Neural cell (in vitro differentiated cells): ENCODE measurements around the gene LZTR1. TPM values are rescaled to one million over a fixed set of nuclear protein-coding genes. Genes with fewer than 3 reads are reported as not detected.

Source experiments
- H2AFZ ChIP-seq: fragments of 200-600, 300-800 bp; sonication (generic), shearing (Covaris generic); 2 replicates; pipeline ENCODE4 v1.6.0; 2014; ENCODE audit warnings: low read depth, mild to moderate bottlenecking, antibody characterized with exemption, low read length, moderate library complexity
- H3F3A ChIP-seq: fragments of 200-600 bp; shearing (Covaris generic); 2 replicates; pipeline ENCODE4 v1.6.1; 2016; ENCODE audit warnings: mild to moderate bottlenecking, moderate library complexity, mixed read lengths, antibody characterized with exemption, low read length; ENCODE audit not compliant: insufficient read depth, poor library complexity, severe bottlenecking
- H3K27ac ChIP-seq: fragments of 200-600, 300-800 bp; sonication (generic), shearing (Covaris generic); 2 replicates; pipeline ENCODE4 v1.5.1; 2014; ENCODE audit warnings: mild to moderate bottlenecking, low read length, moderate library complexity
- H3K27me3 ChIP-seq: fragments of 300-800, 200-600 bp; sonication (generic), shearing (Covaris generic); 2 replicates; pipeline ENCODE4 v1.6.0; 2014; ENCODE audit warnings: mild to moderate bottlenecking, low read depth, low read length, moderate library complexity; ENCODE audit not compliant: insufficient read depth
- H3K36me3 ChIP-seq: fragments of 300-800, 200-600 bp; sonication (generic), shearing (Covaris generic); 2 replicates; pipeline ENCODE4 v1.5.1; 2014; ENCODE audit warnings: mild to moderate bottlenecking, antibody characterized with exemption, low read length, moderate library complexity; ENCODE audit not compliant: insufficient read depth
- H3K4me2 ChIP-seq: fragments of 300-800, 200-600 bp; sonication (generic), shearing (Covaris generic); 2 replicates; pipeline ENCODE4 v1.6.0; 2014; ENCODE audit warnings: mild to moderate bottlenecking, low read length
- H3K4me3 ChIP-seq: fragments of 300-800, 200-600 bp; sonication (generic), shearing (Covaris generic); 2 replicates; pipeline ENCODE4 v1.5.1; 2014; ENCODE audit warnings: mild to moderate bottlenecking, low read length, moderate library complexity
- H3K79me2 ChIP-seq: fragments of 200-600 bp; shearing (Covaris generic); replicated peaks from 2 replicates; pipeline ENCODE4 v1.6.0; 2014; ENCODE audit warnings: mild to moderate bottlenecking, low read length, moderate library complexity; ENCODE audit not compliant: insufficient read depth
- H3K9ac ChIP-seq: fragments of 300-800, 200-600 bp; sonication (generic), shearing (Covaris generic); 2 replicates; pipeline ENCODE4 v1.6.1; 2016; ENCODE audit warnings: mild to moderate bottlenecking, low read length, mixed read lengths
- H3K9me2 ChIP-seq: fragments of 200-600 bp; shearing (Covaris generic); 2 replicates; pipeline ENCODE4 v1.6.1; 2016; ENCODE audit warnings: mild to moderate bottlenecking, low read length, mixed read lengths; ENCODE audit not compliant: insufficient read depth
- H3K9me3 ChIP-seq: fragments of 200-600, 300-800 bp; sonication (generic), shearing (Covaris generic); 2 replicates; pipeline ENCODE4 v1.6.1; 2016; ENCODE audit warnings: mild to moderate bottlenecking, mixed run types, low read length, moderate library complexity, mixed read lengths
- H4K20me1 ChIP-seq: fragments of 200-600 bp; shearing (Covaris generic); 2 replicates; pipeline ENCODE4 v1.6.1; 2016; ENCODE audit warnings: mild to moderate bottlenecking, mixed run types; ENCODE audit not compliant: insufficient read depth
- EP300 ChIP-seq: fragments of 450-650 bp; conservative IDR thresholded peaks from 2 replicates; pipeline ENCODE4 v1.6.1; 2014; ENCODE audit warnings: antibody characterized with exemption, mild to moderate bottlenecking, moderate library complexity; ENCODE audit not compliant: poor library complexity, severe bottlenecking
- EZH2 ChIP-seq: fragments of 200-600, 300-800 bp; shearing (Covaris generic), sonication (generic); IDR thresholded peaks from 2 replicates; pipeline ENCODE4 v1.6.1; 2014; ENCODE audit warnings: antibody characterized with exemption, low read length, borderline replicate concordance, mild to moderate bottlenecking; ENCODE audit not compliant: insufficient read depth, poor library complexity, severe bottlenecking
- MXI1 ChIP-seq: fragments of 450-650 bp; conservative IDR thresholded peaks from 2 replicates; pipeline ENCODE4 v1.6.1; 2014; ENCODE audit warnings: antibody characterized with exemption, mild to moderate bottlenecking; ENCODE audit not compliant: poor library complexity, severe bottlenecking
- POLR2AphosphoS5 ChIP-seq: IDR thresholded peaks from 2 replicates; pipeline ENCODE4 v1.6.1; 2012
- RAD21 ChIP-seq: fragments of 450-650 bp; conservative IDR thresholded peaks from 2 replicates; pipeline ENCODE4 v1.6.1; 2014; ENCODE audit warnings: antibody characterized with exemption, mild to moderate bottlenecking, moderate library complexity
- SMC3 ChIP-seq: fragments of 450-650 bp; conservative IDR thresholded peaks from 2 replicates; pipeline ENCODE4 v1.6.1; 2014; ENCODE audit warnings: antibody characterized with exemption, mild to moderate bottlenecking, moderate library complexity; ENCODE audit not compliant: poor library complexity
- TAF1 ChIP-seq: IDR thresholded peaks from 2 replicates; pipeline ENCODE4 v1.6.1; 2012; ENCODE audit warnings: low read depth
- polyA plus RNA-seq: library from polyadenylated mRNA; depleted of rRNA; stranded (reverse); fragments of >200 nt; gene quantifications from 2 replicates; pipeline ENCODE4 v1.2.3, GENCODE V29; 2014
- TF ChIP-seq, protein P1 (sequence below): IDR thresholded peaks from 2 replicates; pipeline ENCODE4 v1.6.1; 2012; ENCODE audit warnings: borderline replicate concordance
- TF ChIP-seq, protein P2 (sequence below): fragments of 450-650 bp; IDR thresholded peaks from 2 replicates; pipeline ENCODE4 v1.5.1; 2014; ENCODE audit warnings: antibody characterized with exemption, mild to moderate bottlenecking, moderate library complexity; ENCODE audit not compliant: poor library complexity, severe bottlenecking

The LZTR1 gene
- polyA plus RNA-seq, 1 donor from 2014 or later = 114 TPM

DNA sequence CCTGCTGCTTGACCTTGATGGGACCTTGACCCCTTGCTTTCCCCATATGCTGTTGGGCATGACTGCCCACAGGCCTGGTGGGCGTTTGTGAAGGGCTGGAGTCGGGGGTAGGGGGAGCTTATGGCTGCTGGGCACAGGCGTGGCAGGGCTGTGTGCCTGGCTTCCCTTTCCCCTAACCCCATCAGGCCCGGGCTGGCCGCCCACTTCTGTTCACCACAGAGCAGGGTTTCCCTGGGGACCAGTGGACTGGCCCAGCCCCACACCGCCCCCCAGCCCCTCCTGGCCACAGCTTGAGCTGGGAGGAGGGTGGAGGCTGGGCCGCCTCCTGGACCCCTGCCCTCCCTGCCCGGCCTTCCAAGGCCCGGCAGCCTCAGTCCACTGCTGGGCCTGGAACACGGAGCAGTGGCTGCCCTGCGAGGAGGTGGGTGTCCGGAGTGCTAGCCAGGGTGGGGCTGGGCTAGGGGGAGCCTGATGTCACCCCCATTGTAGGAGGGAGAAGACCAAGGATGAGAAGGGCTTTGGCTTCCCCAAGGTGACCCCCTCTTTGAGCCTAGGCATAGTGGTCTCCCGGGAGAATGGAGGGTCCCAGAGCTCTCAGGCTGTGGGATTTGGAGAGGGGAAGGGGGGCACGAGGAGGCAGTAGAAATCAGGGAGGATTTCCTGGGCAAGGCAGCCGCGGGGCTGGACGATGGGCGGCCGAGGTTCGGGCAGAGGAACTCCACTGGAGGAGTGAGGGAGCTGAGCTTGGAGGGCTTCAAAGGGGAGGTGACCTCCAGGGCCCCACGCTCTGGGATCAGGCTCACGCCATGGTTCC lies 15.0 kb upstream of the LZTR1 start, which contains the start of gene AIFM3:
Gene AIFM3 (plus strand): TSS at position 373 of the 814 bp plus-strand sequence. CDS start 690 bp downstream, outside the sequence.
- no peak for TF ChIP-seq MXI1
- no peak for TF ChIP-seq EP300
- no peaks in the 10 kb centered on the region for H3F3A ChIP-seq
- H4K20me1 ChIP-seq = no peaks in the 10 kb centered on the region
- H3K36me3 ChIP-seq = no peaks in the 10 kb centered on the region
- no peak within 1 kb of the TSS for H3K4me2 ChIP-seq
- no peaks in the 10 kb centered on the region for H3K9me3 ChIP-seq
- no peaks in the 10 kb centered on the region for H3K9me2 ChIP-seq
- no peak within 1 kb of the TSS for H2AFZ ChIP-seq
- no peak within 1 kb of the TSS for H3K9ac ChIP-seq
- no peak within 1 kb of the TSS for H3K27ac ChIP-seq
- H3K4me3 ChIP-seq = no peak within 1 kb of the TSS
- no peaks in the 10 kb centered on the region for H3K79me2 ChIP-seq
- peaks cover 20% of the 10 kb centered on the region for H3K27me3 ChIP-seq

- no peak overlapping the region for H3K4me2 ChIP-seq
- no peak overlapping the region for H3K4me3 ChIP-seq
- H2AFZ ChIP-seq = no peak overlapping the region
- no peaks in the 10 kb centered on the region for H3F3A ChIP-seq
- H3K9ac ChIP-seq = no peak overlapping the region
- H3K36me3 ChIP-seq = no peaks in the 10 kb centered on the region
- TF ChIP-seq EZH2 (no peak), TAF1 (no peak), SMC3 (no peak), MXI1 (no peak), POLR2AphosphoS5 (no peak), RAD21 (no peak), EP300 (no peak)
- TF ChIP-seq, protein P1, sequence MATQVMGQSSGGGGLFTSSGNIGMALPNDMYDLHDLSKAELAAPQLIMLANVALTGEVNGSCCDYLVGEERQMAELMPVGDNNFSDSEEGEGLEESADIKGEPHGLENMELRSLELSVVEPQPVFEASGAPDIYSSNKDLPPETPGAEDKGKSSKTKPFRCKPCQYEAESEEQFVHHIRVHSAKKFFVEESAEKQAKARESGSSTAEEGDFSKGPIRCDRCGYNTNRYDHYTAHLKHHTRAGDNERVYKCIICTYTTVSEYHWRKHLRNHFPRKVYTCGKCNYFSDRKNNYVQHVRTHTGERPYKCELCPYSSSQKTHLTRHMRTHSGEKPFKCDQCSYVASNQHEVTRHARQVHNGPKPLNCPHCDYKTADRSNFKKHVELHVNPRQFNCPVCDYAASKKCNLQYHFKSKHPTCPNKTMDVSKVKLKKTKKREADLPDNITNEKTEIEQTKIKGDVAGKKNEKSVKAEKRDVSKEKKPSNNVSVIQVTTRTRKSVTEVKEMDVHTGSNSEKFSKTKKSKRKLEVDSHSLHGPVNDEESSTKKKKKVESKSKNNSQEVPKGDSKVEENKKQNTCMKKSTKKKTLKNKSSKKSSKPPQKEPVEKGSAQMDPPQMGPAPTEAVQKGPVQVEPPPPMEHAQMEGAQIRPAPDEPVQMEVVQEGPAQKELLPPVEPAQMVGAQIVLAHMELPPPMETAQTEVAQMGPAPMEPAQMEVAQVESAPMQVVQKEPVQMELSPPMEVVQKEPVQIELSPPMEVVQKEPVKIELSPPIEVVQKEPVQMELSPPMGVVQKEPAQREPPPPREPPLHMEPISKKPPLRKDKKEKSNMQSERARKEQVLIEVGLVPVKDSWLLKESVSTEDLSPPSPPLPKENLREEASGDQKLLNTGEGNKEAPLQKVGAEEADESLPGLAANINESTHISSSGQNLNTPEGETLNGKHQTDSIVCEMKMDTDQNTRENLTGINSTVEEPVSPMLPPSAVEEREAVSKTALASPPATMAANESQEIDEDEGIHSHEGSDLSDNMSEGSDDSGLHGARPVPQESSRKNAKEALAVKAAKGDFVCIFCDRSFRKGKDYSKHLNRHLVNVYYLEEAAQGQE = no peak
- TF ChIP-seq, protein P2, sequence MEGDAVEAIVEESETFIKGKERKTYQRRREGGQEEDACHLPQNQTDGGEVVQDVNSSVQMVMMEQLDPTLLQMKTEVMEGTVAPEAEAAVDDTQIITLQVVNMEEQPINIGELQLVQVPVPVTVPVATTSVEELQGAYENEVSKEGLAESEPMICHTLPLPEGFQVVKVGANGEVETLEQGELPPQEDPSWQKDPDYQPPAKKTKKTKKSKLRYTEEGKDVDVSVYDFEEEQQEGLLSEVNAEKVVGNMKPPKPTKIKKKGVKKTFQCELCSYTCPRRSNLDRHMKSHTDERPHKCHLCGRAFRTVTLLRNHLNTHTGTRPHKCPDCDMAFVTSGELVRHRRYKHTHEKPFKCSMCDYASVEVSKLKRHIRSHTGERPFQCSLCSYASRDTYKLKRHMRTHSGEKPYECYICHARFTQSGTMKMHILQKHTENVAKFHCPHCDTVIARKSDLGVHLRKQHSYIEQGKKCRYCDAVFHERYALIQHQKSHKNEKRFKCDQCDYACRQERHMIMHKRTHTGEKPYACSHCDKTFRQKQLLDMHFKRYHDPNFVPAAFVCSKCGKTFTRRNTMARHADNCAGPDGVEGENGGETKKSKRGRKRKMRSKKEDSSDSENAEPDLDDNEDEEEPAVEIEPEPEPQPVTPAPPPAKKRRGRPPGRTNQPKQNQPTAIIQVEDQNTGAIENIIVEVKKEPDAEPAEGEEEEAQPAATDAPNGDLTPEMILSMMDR = no peak
- no peaks in the 10 kb centered on the region for H3K79me2 ChIP-seq
- H3K27ac ChIP-seq = no peak overlapping the region
- H3K9me2 ChIP-seq = no peaks in the 10 kb centered on the region
- H3K9me3 ChIP-seq = no peaks in the 10 kb centered on the region
- no peaks in the 10 kb centered on the region for H4K20me1 ChIP-seq
- peaks cover 20% of the 10 kb centered on the region for H3K27me3 ChIP-seq
Measured at GRCh38 chr22:20967697-20968211, 14.3 kb upstream of the LZTR1 start.
